HG03558 (cell line): Measurements from ENCODE around the gene TCHP.

Experiments
- ATAC-seq: cut with Tn5 transposase; IDR thresholded peaks from one replicate; pipeline ENCODE4 v1.9.1; 2021; ENCODE audit warnings: moderate number of reproducible peaks; ENCODE audit not compliant: unreplicated experiment; ENCODE audit errors: extremely low read depth

The TCHP gene

DNA sequence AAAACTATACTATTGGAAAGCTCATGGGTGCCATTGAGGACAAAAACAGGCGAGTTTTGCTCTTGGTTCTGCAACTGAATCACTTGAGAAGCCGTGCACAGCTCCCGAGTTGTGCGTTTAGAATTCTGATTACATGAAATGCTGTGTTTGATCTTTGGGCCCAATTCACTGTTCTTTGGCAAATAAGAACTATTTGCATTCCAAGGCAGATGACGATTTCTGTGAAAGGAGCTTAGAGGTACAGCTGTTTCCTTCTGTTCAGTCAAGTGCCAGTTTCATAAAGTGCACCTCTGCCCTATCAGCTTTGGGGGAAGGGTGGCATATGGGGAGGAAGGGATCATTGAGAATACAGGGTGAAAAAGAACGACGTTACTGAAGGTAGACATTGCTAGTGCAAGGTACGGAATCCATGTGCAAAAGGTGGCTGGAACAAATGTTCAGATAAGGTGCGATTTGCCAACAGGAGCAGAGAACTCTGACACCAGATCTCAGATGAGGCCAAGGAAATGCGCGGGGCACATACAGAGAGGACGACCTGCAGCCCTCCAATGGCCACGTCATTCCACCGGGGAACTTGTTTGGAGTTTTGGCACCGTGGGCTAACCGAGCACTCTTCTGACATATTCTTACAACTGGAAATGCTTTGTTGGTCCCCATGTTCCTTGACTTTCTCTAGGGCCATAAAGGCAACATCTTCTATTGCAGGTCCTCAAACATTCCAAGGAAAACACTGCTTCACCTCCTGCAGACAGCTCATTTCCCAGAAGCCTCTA is 30.1 kb downstream of the TCHP start:
- ATAC-seq = no peak

DNA sequence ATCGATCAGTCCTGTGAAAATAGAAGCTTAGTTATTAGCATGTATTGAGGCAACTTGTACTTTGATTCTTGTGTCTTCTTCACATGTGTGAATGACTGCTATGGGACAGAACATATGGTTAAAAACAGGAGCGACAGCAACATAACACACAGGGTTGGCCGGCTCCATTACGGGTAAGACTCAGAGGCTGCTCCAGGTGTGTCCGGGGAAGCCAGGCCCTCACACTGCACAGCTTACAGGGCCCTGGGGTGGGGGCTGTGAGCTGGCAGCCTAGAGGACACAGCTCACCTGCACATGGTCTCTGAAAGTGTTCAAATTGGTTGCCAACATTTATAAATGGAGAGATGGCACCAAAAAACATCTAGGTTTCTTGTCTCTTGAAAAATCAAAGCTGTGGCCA is 31.1 kb downstream of the TCHP start:
- ATAC-seq = no peak

DNA sequence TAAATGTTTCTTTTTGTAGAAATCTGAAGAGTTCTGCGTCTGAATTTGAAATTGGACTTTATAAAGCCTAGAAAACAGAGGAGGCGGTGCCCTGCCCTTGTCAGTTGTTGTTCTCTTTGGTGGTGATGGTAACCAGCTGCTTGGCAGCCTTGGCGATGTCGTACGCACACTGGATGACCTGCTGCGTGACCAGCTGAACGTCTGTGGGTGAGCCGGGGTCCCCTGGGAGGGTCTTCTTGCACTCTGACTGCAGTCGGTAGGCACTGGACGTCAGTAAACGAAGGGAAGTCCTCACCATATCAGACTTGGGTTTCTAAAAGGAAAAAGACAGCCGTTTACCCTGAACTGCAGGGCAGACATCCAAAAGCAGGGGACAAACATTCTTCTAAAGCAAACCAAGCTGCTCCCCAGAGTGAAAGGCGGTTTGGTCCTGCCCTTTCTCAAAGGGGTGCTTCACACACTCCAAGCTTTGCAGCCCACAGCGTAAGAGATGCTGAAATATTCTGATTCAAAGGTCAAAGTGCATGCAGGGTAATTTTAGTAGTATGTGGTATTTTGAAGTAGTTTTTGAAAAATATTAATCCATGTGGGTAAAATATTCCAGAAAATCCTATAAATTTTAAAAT is 32.9 kb downstream of the TCHP start:
- no peak for ATAC-seq

DNA sequence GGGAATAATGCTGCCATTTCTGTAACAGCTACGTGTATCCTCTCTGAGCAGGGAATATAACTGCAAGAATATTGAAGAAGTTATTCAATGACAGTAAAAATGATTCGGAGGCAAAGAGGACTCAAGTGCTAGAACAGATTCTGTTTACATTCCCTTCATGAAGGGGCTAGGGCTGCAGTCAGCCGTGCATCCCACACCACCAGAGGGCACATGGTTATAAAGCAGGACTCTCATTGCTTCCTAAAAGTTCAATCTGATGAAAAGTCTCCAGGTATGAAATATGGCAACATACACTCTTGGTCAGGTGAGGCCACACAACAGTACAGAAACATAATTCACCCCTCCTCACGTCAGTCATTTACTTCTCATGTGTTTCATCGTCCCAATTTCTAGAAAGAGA is 34.0 kb downstream of the TCHP start:
- no peak for ATAC-seq

DNA sequence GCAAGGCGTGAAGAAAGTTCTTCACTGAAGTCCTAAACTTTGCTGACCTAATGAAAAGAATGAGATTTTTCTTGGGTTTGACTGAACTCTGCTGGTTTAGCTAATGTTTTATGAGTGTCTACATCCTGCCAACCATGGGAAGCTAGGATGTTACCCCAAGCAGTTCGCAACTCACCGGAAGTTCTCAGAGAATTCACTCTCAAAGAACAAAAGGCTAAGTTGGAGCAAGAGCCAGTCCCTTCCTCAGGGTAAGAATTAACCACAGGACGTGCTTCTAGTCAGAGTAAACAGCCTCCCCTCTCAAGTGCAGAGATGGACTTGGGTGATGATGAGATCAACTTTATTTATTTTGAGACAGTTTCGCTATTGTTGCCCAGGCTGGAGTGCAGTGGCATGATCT is 37.3 kb downstream of the TCHP start:
- ATAC-seq = no peak

DNA sequence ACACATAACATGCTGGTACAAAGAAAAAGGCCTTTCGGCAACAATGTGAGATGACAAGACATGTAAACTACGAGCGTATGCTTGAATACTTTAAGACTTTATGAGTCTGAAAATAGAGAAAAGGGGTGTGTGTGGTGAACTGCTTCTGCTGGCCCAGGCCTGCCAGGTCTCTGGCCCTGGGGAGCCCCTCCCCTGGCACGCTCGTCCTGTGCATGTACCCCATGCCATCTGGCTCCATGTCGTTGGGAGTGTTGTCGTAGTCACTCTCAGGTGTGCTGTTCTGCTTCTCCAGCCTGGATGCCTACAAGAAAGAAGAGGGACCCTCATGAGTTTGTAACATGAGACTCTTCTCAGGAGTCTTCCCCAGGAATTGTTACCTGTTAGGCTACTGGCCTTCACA is 38.9 kb downstream of the TCHP start:
- ATAC-seq = no peak

DNA sequence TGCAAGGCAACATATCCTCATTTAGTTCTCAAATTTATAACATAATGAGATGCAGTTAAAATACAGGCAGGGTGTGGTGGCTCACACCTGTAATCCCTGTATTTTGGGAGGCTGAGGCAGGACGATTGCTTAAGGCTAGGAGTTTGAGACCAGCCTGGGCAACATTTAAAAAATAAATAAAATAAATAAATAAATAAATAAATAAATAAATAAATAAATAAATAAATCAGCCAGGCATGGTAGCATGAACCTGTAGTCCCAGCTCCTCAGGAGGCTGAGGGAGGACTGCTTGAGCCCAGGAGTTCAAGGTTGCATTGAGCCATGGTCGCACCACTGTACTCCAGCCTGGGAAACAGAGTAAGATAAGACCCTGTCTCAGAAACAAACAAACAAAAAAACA is 39.4 kb downstream of the TCHP start:
- ATAC-seq = no peak

DNA sequence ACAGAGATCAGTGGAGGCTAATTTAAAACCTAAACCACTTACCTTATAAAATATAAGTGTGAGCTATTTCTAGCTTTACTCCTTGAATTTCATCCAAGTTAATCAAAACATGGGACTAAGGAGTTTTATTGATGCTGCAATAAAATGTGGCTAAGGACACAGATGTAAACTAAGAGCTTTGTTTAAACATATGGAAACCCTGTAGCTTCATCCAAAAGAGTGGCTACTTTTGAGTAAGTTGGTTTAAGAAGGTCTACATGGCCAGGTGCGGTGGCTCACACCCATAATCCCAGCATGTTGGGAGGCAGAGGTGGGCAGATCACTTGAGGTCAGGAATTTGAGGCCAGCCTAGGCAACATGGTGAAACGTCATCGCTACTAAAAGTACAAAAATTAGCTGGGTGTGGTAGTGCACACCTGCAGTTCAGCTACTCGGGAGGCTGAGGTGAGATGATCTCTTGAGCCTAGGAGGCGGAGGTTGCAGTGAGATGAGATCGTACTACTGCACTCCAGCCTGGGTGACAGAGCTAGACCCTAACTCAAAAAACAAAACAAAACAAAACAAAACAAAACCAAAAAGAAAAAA is 40.4 kb downstream of the TCHP start:
- ATAC-seq = no peak

DNA sequence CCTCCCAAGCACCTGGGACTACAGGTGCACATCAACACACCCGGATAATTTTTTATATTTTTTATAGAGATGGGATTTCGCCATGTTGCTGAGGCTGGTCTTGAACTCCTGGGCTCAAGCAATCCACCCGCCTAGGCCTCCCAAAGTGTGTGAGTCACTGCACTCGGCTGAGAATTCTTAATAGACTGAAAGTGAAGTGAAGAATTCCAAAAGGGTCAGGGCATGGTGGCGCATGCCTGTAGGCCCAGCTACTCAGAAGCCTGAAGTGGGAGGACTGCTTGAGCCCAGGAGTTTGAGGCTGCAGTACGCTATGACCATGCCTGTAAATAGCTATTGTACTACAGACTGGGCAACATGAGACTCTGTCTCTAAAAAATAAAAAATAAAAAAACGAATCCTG is 43.7 kb downstream of the TCHP start:
- no peak for ATAC-seq

DNA sequence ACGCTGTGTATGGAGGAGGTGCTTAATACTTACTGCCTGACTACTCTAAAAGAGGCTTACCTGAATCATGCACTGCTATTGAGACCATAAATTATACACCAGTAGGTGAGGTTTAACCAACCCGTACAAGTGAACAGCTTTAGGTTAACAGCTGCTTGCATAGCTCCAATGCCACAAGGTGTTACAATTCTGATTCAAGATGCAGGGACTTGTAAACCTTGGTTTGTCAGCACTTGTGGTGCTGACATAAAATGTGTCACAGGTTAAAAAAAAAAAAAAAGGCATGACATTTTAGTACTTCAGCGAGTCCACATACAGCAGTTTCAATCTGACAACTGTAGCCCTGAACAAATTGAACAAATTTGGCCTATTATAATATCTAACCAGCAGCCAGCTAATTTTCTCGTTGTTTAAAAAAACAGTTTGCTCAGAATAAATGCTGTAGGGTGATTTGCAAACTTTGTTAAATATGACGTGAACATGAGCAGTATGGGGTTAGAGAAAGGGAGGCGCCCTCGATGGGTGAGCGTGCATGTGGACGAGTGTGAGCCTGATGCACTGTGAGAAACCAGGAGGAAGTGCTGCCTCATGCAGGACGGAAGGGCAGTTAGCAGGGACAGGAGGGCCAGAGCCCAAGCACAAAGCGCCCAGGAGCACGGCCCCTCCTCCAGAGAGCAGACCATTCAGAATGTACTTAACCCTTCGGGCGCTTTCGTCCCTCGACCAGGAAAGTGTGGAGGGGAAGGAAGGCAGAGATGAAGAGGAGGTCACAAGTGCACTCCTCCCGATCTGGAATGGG is 44.7 kb downstream of the TCHP start:
- no peak for ATAC-seq

DNA sequence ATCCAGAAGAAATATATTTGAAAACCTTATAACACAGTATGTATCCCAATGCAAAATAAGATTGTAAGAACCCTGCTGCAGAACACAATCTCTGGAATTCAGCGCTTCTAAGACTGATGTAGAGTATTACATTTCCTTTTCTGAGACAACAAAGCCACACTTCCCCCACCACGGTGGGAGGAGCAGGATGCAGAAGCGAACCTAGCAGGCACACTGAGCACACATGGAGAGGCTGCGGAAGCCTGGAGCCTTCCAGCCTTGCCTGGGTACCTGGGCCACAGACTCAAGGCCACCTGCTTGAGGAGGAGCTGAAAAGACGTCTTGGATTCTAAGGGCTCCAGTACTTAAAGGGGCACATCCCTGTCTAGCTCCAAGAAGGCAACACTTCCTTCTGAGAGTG is 46.4 kb downstream of the TCHP start:
- ATAC-seq = no peak

DNA sequence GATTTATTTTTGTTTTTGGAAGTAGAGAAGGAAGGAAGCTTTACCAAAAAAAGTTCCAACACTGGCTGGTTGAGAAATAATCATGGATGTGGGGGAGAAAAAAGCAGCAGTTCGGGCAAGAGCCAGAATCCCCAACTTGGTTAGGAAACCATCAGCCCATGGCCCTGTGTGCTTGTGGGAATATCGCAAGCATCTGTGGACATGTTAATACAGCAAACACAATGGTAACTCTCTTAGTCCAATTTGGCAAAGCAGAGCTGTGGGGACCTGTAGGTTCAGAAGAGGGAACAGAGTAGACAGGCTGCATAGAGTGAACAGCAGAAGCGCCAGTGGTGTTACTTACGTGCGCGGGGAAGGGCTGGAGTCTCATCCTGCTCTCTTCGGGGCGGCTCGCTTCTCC is 46.8 kb downstream of the TCHP start:
- ATAC-seq = no peak

DNA sequence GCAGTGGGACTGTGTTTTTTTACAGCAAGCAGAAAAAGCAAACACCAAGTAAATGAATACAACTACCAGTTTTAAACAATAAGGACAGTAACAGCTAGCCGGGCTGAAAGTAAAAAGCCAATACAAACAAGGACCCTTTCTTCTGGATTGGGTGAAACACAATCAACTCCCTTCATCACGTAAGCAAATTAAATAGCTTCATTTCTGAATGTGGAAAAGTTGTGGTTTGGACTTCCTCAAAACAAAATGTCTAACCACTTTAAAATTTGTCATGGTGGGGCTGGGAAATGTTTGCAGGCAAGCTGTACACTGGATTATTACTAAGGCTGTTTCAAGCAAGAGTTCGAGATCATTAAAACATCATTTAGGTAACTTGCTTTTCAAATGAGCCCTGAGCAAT is 47.4 kb downstream of the TCHP start:
- no peak for ATAC-seq

DNA sequence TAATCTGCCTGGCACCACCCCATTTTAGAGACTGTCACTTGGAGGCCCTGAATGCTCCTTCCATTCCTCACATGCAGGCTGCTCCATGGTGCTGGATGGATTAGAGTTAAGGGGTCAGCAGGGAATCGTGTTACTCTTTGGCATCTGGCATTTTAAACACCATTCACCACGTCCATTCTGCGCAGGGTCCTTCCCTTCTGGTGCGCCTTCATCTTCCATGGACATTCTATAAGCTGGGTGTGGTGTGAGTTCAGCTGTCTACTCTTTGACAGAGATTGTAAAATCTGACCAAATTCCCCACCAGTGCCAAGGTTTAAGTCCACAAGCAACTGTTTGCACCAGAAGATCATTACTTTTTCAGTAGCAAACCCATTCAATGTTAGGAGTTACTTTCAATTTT is 48.3 kb downstream of the TCHP start:
- no peak for ATAC-seq

DNA sequence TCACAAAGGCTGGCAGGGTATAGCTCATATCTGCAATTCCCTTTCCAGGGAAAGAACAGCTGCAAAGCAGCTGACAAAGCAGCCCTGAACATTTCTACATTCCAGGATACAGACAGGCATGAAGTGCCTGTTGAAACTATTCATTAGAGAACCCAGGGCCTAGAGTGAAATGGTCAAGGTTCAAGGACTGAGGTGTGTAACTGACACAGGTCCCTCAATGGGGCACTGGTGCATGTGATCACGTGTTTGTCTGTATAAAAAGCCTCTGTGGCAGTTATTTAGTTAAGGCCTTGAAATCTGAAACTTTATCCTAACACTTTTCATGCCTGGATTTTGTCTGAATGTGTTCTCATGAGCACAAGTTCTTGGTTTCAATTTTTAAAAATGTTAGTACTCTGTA is 49.0 kb downstream of the TCHP start:
- no peak for ATAC-seq

DNA sequence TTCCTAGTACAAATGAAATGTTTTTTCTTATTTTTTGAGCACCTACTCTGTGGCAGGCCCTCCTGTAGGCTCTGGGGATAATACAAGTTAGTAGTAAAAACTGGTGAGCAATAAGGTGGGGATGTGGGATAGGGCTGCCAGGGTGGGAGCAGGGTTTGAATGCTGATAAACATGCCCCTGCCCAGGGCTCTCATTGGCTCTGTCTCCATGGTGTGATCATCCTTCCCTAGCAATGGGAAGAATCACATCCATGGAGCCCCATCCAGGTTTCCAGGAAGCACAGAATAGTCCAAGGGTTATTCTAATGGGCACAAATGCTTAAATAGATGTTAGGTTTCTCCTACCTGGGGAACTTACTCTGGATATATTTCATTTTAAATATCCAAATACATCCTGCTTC is 50.6 kb downstream of the TCHP start:
- no peak for ATAC-seq

DNA sequence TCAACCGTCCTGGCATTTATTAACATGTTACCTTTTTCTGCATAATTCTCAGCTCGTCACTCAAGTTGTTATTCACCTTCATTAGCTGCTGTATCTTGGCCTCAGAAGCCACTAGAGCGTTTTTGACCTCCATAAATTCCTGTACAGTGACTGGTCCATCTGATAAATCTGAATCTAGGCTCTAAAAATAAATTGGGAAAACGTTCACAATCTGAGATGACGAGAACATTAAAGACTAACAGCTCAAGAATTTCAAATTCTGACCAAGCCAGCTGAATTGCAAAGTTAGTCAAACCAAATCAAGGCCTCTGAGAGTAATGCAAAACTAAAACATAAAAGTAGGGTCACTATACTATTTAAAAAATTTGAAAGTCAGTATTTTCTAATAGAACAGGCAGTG is 51.1 kb downstream of the TCHP start:
- ATAC-seq = no peak

DNA sequence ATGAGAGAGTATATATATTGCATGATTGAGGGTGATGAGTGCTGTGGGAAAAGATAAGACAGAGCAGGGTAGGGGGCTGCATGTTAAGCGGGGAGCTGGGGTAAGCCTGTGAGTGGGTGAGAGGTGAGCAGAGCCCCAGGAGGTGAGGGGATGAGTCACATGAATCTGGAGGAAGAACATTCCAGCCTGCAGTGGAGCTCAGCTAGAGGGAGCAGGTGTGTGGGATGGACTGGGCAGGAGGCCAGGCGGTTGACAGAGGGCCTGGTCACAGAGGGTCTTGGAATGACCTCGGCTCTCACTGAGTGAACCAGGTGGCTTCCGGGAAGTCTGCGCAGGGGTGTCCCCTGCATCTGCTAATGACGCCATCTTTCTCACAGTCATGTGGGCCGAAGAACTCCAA is 51.7 kb downstream of the TCHP start:
- ATAC-seq = no peak

DNA sequence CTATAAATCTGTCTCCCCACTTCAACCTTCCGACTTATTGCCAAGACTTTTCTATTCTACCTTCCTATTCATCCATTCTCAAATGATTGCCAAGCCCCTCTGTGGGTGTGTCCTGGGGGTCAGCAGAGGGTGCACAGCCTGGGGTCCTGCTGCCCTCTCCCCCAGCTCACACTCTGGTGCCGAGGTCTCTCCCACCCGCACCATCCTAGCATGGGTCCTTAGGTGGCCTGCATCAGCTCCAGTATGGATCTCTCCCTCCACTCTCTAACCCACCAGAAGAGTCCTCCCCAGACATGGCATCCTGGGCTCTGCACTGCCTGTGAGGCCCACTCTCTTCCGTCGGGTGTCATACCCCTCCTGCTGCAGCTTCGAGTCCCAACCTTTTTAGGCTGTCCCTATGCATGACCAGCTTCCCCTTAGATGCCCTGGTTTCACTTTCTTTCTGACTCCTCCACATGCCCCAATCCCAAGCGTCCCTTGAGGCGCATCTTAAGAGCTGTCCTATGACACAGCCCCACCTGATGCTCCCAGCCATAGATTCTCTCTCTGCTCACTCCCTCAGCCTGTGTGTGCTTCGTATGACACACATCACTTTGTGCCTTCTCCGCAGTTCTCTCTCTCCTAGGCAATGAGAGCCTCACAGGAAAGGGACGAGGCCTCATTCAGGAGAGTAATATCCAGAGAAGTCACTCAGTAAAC is 52.2 kb downstream of the TCHP start:
- ATAC-seq = no peak

DNA sequence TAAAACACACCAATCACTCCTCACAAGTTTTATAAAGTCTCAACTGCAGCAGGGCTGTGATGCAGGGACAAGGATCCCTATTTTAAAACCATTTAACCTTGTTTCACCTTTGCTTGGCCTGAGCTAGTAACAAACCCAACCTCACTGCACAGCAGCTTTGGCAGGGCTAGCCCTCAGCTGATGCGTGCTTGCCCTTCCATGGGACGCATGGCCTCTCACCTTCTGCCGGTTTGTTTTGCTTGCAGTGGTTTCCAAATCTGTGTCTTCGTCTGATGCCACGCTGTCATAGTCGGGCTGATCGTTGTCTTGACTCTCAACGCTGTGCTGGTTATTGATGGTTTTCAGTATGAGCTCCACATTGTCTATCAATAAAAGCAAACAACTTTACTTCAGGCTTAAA is 52.8 kb downstream of the TCHP start:
- ATAC-seq = no peak

DNA sequence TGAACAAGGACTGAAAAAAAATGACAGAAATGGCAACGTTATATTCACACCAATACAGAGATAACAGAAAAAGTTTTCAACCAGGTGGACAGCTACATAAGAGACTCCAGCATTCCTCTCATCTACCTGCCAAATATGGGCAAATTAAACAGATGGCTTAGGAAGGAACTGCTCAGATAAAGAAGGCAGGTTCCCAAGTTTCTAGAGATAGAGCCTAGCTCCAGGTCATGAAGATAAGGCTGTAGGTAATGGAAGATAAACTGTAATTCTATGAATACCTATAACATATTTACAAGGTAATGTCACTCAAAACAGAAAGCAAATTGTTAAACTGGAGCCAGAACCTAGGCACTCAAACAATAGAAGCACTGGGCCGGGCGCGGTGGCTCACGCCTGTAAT is 53.6 kb downstream of the TCHP start:
- no peak for ATAC-seq
